HCT116 (cell line): ENCODE data around the gene ATP8A1. TPM values are rescaled to one million over a fixed set of nuclear protein-coding genes. Genes with fewer than 3 reads are reported as not detected.

Experiments
- ATAC-seq: fragments of 200-7000 bp; cut with Tn5 transposase; 2 replicates; pipeline ENCODE4 v1.9.1; 2020; ENCODE audit warnings: mild to moderate bottlenecking, moderate library complexity
- BruUV-seq: library from RNA; stranded (reverse); fragments of 400-500 nt; replicated peaks from 2 replicates; lab custom pipeline; 2021; lab: Mats Ljungman, UMichigan
- CTCF ChIA-PET: fragments of 300-600 bp; sonication (Branson Sonifier 250); formaldehyde crosslinking; loops from one replicate; lab custom pipeline; 2021; ENCODE audit warnings: antibody characterized with exemption; lab: Charles Lee
- POLR2A ChIA-PET: fragments of 300-600, 350-600 bp; sonication (Branson Sonifier 250); formaldehyde crosslinking; loops from one replicate; lab custom pipeline; 2021; ENCODE audit warnings: antibody characterized with exemption; lab: Charles Lee
- RAD21 ChIA-PET, 2 experiments: fragments of 300-600 bp; sonication (Branson Sonifier 250); formaldehyde crosslinking; loops; one replicate each; lab custom pipeline; 2023; ENCODE audit warnings: low total read pairs in 2 of 2; ENCODE audit not compliant: uncharacterized antibody in 2 of 2, unreplicated experiment in 2 of 2, low non-redundant PET in 1 of 2; lab: Charles Lee
- DNase-seq: peaks from one replicate; pipeline ENCODE4 v3.0.0-alpha.2; 2010; ENCODE audit warnings: low read depth, low spot score
- H2AFZ ChIP-seq: fragments of 200-600 bp; shearing (Covaris generic), sonication (generic); 2 replicates; pipeline ENCODE4 v1.6.1; 2017; ENCODE audit warnings: low read depth, mixed run types, mixed read lengths, antibody characterized with exemption, low read length; ENCODE audit not compliant: poor library complexity, severe bottlenecking
- H3K27ac ChIP-seq: 2 replicates; pipeline ENCODE4 v1.5.1; 2012; ENCODE audit warnings: low read depth, low read length
- H3K27me3 ChIP-seq: fragments of 200-600 bp; sonication (generic); 2 replicates; pipeline ENCODE4 v1.6.1; 2016; ENCODE audit warnings: mixed run types, low read length, mixed read lengths; ENCODE audit not compliant: insufficient read depth
- H3K36me3 ChIP-seq, 2 experiments: fragments of 200-500 bp in 1 of 2; fragments of 200-600 bp in 1 of 2; sonication (Bioruptor generic) in 1 of 2; sonication (generic) in 1 of 2; 2 replicates each; pipeline versions ENCODE4 v1.5.1 to v1.6.1; 2014 to 2016; ENCODE audit warnings: low read length in 2 of 2, inconsistent platforms in 1 of 2, mixed read lengths in 1 of 2, mixed run types in 1 of 2; ENCODE audit not compliant: insufficient read depth in 2 of 2, control insufficient read depth in 1 of 2
- H3K4me1 ChIP-seq, 2 experiments: fragments of 200-600 bp in 1 of 2; sonication (generic) in 1 of 2; 2 replicates each; pipeline versions ENCODE4 v1.5.1 to v1.6.1; 2012 to 2017; ENCODE audit warnings: low read length in 2 of 2, inconsistent platforms in 1 of 2, mild to moderate bottlenecking in 1 of 2, mixed read lengths in 1 of 2, mixed run types in 1 of 2, moderate library complexity in 1 of 2; ENCODE audit not compliant: insufficient read depth in 2 of 2, control insufficient read depth in 1 of 2
- H3K4me2 ChIP-seq: fragments of 200-600 bp; sonication (generic); 2 replicates; pipeline ENCODE4 v1.6.1; 2017; ENCODE audit warnings: mixed run types, low read length, mixed read lengths
- H3K4me3 ChIP-seq, 2 experiments: fragments of 200-600 bp in 1 of 2; sonication (generic) in 1 of 2; replicated peaks in 1 of 2; 2 replicates each; pipeline ENCODE4 v1.5.1; 2011 to 2016; ENCODE audit warnings: low read length in 2 of 2, control low read depth in 1 of 2, low read depth in 1 of 2, mild to moderate bottlenecking in 1 of 2, mixed read lengths in 1 of 2, mixed run types in 1 of 2
- H3K79me2 ChIP-seq: fragments of 200-600 bp; sonication (generic); 2 replicates; pipeline ENCODE4 v1.6.1; 2017; ENCODE audit warnings: mild to moderate bottlenecking, mixed run types, low read length, moderate library complexity, mixed read lengths; ENCODE audit not compliant: insufficient read depth
- H3K9ac ChIP-seq: fragments of 200-600 bp; sonication (generic); 2 replicates; pipeline ENCODE4 v1.6.1; 2016; ENCODE audit warnings: low read length, mixed read lengths
- H3K9me2 ChIP-seq: fragments of 200-600 bp; sonication (generic), shearing (Covaris generic); 2 replicates; pipeline ENCODE4 v1.6.1; 2017; ENCODE audit warnings: mixed run types, mild to moderate bottlenecking, moderate library complexity; ENCODE audit not compliant: insufficient read depth
- H3K9me3 ChIP-seq, 2 experiments: fragments of 200-500 bp in 1 of 2; fragments of 200-600 bp in 1 of 2; sonication (Bioruptor generic) in 1 of 2; sonication (generic) in 1 of 2; 2 replicates each; pipeline ENCODE4 v1.6.1; 2014 to 2017; ENCODE audit warnings: low read length in 2 of 2, mixed read lengths in 2 of 2, inconsistent platforms in 1 of 2, low read depth in 1 of 2, mild to moderate bottlenecking in 1 of 2, mixed run types in 1 of 2, moderate library complexity in 1 of 2; ENCODE audit not compliant: control insufficient read depth in 1 of 2, insufficient read depth in 1 of 2
- H4K20me1 ChIP-seq: fragments of 200-600 bp; sonication (generic), shearing (Covaris generic); 2 replicates; pipeline ENCODE4 v1.6.1; 2017; ENCODE audit warnings: mixed run types, mild to moderate bottlenecking, moderate library complexity; ENCODE audit not compliant: insufficient read depth
- CBX3 ChIP-seq: IDR thresholded peaks from 2 replicates; pipeline ENCODE4 v1.6.1; 2012; ENCODE audit warnings: low read depth
- CEBPB ChIP-seq: IDR thresholded peaks from 2 replicates; pipeline ENCODE4 v1.6.1; 2012; ENCODE audit warnings: low read depth
- JUND ChIP-seq: IDR thresholded peaks from 2 replicates; pipeline ENCODE4 v1.6.1; 2012
- POLR2A ChIP-seq: IDR thresholded peaks from 2 replicates; pipeline ENCODE4 v1.7.0; 2011; ENCODE audit warnings: borderline replicate concordance; ENCODE audit not compliant: insufficient read depth, insufficient read length; ENCODE audit errors: extremely low read depth
- POLR2AphosphoS5 ChIP-seq: IDR thresholded peaks from 2 replicates; pipeline ENCODE4 v1.6.1; 2011; ENCODE audit warnings: mild to moderate bottlenecking, low read depth, low read length, moderate library complexity
- intact Hi-C: fragments of 100-400 bp; cut with micrococcal nuclease; formaldehyde crosslinking; loops from 2 replicates; pipeline ENCODE4 v1.10.0; 2022
- total RNA-seq: library from RNA; stranded (reverse); gene quantifications from one replicate; pipeline ENCODE4 v1.2.1, GENCODE V29; 2021; ENCODE audit not compliant: unreplicated experiment
- TF ChIP-seq, protein P1 (sequence below): IDR thresholded peaks from 2 replicates; pipeline ENCODE4 v1.6.1; 2012
- TF ChIP-seq, protein P2 (sequence below): IDR thresholded peaks from 2 replicates; pipeline ENCODE4 v1.6.1; 2012

Gene ATP8A1
- total RNA-seq, 1 experiment from 2014 or later: 1.9 TPM

DNA sequence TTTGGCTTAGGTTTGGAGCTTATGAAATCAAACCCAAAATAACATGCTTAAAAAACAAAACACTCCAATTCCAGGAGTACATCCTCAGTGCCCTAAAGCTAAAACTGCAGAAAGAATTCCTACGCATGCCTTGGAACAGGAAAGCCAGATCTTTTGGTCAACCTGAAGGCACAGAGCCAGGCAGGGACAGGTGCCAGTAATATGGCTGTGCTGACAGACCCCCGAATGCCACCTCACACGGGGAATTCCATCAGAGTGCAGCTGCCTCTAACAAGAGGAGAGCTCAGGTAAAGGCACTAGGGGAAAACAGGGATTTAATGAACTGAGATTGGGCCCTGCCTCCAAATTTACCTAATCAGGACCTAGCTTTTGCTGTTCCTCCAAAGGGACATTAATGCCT lies 182.5 kb downstream of the ATP8A1 start:
- Histone ChIP-seq H3K9me2 (no peaks in the 10 kb centered on the region), H3K4me3 (no peak overlapping the region), H3K27me3 (no peaks in the 10 kb centered on the region), H3K79me2 (no peaks in the 10 kb centered on the region), H3K9me3 (no peaks in the 10 kb centered on the region), H4K20me1 (no peaks in the 10 kb centered on the region), H3K4me2 (no peak overlapping the region), H3K36me3 (no peaks in the 10 kb centered on the region)
- BruUV-seq: no TSS peak
- RAD21 ChIA-PET: no interaction called here
- TF ChIP-seq CBX3 (no peak), JUND (no peak), POLR2A (no peak)
- TF ChIP-seq, protein P1, sequence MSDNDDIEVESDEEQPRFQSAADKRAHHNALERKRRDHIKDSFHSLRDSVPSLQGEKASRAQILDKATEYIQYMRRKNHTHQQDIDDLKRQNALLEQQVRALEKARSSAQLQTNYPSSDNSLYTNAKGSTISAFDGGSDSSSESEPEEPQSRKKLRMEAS: no peak
- TF ChIP-seq, all 23 proteins: peak for 0
- no peak for ATAC-seq
- Histone ChIP-seq H3K4me1 (no peaks in the 10 kb centered on the region), H3K9ac (no peak overlapping the region), H2AFZ (no peak overlapping the region), H3K27ac (no peak overlapping the region)
- ChIA-PET CTCF (no interaction called here), POLR2A (no interaction called here)
- DNase-seq: no peak
- intact Hi-C loops: no loop called here

DNA sequence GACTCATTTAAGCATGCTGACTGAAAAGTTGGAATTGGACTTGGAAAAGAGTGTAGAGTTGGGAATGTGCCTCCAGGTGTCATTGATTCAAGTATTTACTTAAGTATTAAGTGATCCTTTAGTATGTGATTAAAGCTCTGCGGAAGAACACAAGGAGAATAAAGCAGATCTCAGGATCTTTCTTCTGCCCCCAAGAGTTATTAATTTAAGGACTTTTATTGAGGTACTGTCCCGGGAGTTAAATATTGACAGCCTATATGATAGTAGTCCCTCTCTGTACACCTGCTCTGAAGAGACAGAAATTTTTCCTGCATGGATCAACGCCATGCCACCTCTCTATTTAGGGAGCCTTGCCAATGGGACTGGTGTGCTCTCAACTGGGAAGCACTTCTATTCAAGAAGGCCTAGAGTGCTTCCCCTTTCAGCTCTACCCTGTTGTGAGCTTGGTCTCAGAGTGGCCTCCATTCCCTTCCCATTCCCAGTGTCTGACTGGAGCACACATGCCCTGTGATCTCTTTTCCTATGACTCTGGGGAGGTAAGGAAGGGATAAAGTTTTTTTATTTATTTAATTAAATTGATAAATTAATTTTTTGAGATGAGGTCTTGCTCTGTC lies 183.7 kb downstream of the ATP8A1 start:
- BruUV-seq: no TSS peak
- no peaks in the 10 kb centered on the region for H4K20me1 ChIP-seq
- ChIA-PET POLR2A (no interaction called here), CTCF (no interaction called here), RAD21 (no interaction called here)
- no peaks in the 10 kb centered on the region for H3K79me2 ChIP-seq
- no peak overlapping the region for H3K4me3 ChIP-seq
- no peak for DNase-seq
- H3K36me3 ChIP-seq: no peaks in the 10 kb centered on the region
- no peak for ATAC-seq
- H3K27ac ChIP-seq: no peak overlapping the region
- no peak overlapping the region for H3K4me2 ChIP-seq
- H3K27me3 ChIP-seq: no peaks in the 10 kb centered on the region
- no peaks in the 10 kb centered on the region for H3K9me2 ChIP-seq
- no peaks in the 10 kb centered on the region for H3K9me3 ChIP-seq
- no peak overlapping the region for H2AFZ ChIP-seq
- TF ChIP-seq CEBPB: no peak
- no peak for TF ChIP-seq POLR2A
- no peak for TF ChIP-seq POLR2AphosphoS5
- TF ChIP-seq, protein P2, sequence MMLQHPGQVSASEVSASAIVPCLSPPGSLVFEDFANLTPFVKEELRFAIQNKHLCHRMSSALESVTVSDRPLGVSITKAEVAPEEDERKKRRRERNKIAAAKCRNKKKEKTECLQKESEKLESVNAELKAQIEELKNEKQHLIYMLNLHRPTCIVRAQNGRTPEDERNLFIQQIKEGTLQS: no peak
- intact Hi-C loops: no loop called here
- no peak overlapping the region for H3K9ac ChIP-seq
- H3K4me1 ChIP-seq: no peaks in the 10 kb centered on the region
